Spleen (tissue), 13 donors: ENCODE measurements around the gene PRPS1. TPM values are rescaled to one million over a fixed set of nuclear protein-coding genes. Genes with fewer than 3 reads are reported as not detected.
A peak's percentile ranks its signal among the peaks of the same experiment; 100 is the strongest.

Experiments used
- DNase-seq: peaks from one replicate; pipeline ENCODE4 v3.0.0-alpha.2; 2020
- H3K27ac ChIP-seq, 8 donors: fragments of 200-600 bp; sonication (generic) in 7 of 8; 1 replicate in 4 of 8; 2 replicates in 4 of 8; pipeline versions ENCODE4 v1.5.0 to v1.8.0; 2016 to 2021; ENCODE audit warnings: inconsistent platforms in 4 of 8, mild to moderate bottlenecking in 4 of 8, moderate library complexity in 1 of 8
- H3K27me3 ChIP-seq, 7 donors: fragments of 200-600 bp; sonication (generic) in 6 of 7; replicated peaks in 1 of 7; 1 replicate in 4 of 7; 2 replicates in 3 of 7; pipeline versions ENCODE4 v1.5.0 to v1.8.0; 2016 to 2021; ENCODE audit warnings: inconsistent platforms in 3 of 7, mild to moderate bottlenecking in 1 of 7
- H3K36me3 ChIP-seq, 6 donors: fragments of 200-600 bp; sonication (generic) in 5 of 6; 1 replicate in 4 of 6; 2 replicates in 2 of 6; pipeline versions ENCODE4 v1.5.0 to v1.8.0; 2016 to 2021; ENCODE audit warnings: inconsistent platforms in 2 of 6
- H3K4me1 ChIP-seq, 6 donors: fragments of 200-600 bp; sonication (generic) in 5 of 6; 1 replicate in 3 of 6; 2 replicates in 3 of 6; pipeline versions ENCODE4 v1.5.0 to v1.8.0; 2016 to 2021; ENCODE audit warnings: inconsistent platforms in 3 of 6
- H3K4me3 ChIP-seq, 8 donors: fragments of 200-600 bp; sonication (generic) in 7 of 8; 1 replicate in 4 of 8; 2 replicates in 4 of 8; pipeline versions ENCODE4 v1.5.0 to v1.8.0; 2016 to 2021; ENCODE audit warnings: inconsistent platforms in 4 of 8, mild to moderate bottlenecking in 4 of 8, moderate library complexity in 2 of 8
- H3K9me3 ChIP-seq, 8 donors: fragments of 200-600 bp; sonication (generic) in 7 of 8; 1 replicate in 4 of 8; 2 replicates in 4 of 8; pipeline versions ENCODE4 v1.5.0 to v1.8.0; 2016 to 2021; ENCODE audit warnings: inconsistent platforms in 4 of 8
- POLR2A ChIP-seq, 3 donors: fragments of 450-650 bp; IDR thresholded peaks; one replicate each; pipeline ENCODE4 v1.5.1; 2017; ENCODE audit warnings: antibody characterized with exemption in 3 of 3, mild to moderate bottlenecking in 1 of 3
- POLR2AphosphoS5 ChIP-seq, 3 donors: sonication (generic); formaldehyde crosslinking; IDR thresholded peaks; one replicate each; pipeline ENCODE4 v1.5.1; 2017; ENCODE audit warnings: antibody characterized with exemption in 3 of 3
- WGBS, 5 donors: extraction: QIAGEN DNeasy Blood & Tissue Kit in 3 of 5; methylation state at CpG; one replicate each; pipeline versions ENCODE4 v1.1.5 to v1.1.7; 2013 to 2018; 5-methylcytosine and 5-hydroxymethylcytosine counted together
- intact Hi-C: fragments of 100-400 bp; cut with DNase I; formaldehyde crosslinking; loops from one replicate; pipeline ENCODE4 v1.15.0; 2023; ENCODE audit warnings: low total_unique reads
- long read RNA-seq, 2 donors: transcript quantifications; one replicate each; lab custom pipeline, GENCODE V29; 2026
- polyA plus RNA-seq, 3 donors: library from polyadenylated mRNA; stranded (reverse); fragments of 200-250 nt; gene quantifications; one replicate each; pipeline ENCODE4 v1.2.1, GENCODE V29; 2013
- total RNA-seq, 7 donors: library from RNA; depleted of rRNA in 3 of 7; stranded (reverse); fragments of >200 nt in 3 of 7; fragmentation: NEBNext Ultra II Directional in 4 of 7; extraction: Animal tissue kit (Norgen Biotek cat#: 25700) in 4 of 7; gene quantifications; one replicate each; pipeline versions ENCODE4 v1.1.0 to v1.2.1, GENCODE V29; 2016 to 2021
- TF ChIP-seq, protein P1 (sequence below), 11 experiments: fragments of 200-600 bp in 7 of 11; fragments of 450-650 bp in 4 of 11; sonication (generic) in 4 of 11; IDR thresholded peaks in 8 of 11; conservative IDR thresholded peaks in 3 of 11; 1 replicate in 7 of 11; 2 replicates in 4 of 11; pipeline versions ENCODE4 v1.4.0 to v1.8.0; 2016 to 2021; ENCODE audit warnings: antibody characterized with exemption in 11 of 11, inconsistent platforms in 4 of 11, mild to moderate bottlenecking in 1 of 11
- donor health status: healthy with polysubstance abuse.
- donor health status: DM: no; HTN: no; CAD: no; lungs with moderate emphysema.
- donor health status: DM: no; HTN: no; CAD: no.
- donor health status: Bipolar disorder and iron deficiency.
- donor health status: healthy.
- donor health status: DM: no; HTN: no; CAD: no.
- donor health status: DM: yes; HTN: yes; CAD: no.

PRPS1 gene
- 10 to 100 TPM; 26.6 to 47.6 (median 36.6) TPM for total RNA-seq
- 10 to 100 TPM; 15.0 to 24.9 (median 23.3) TPM for polyA plus RNA-seq
- long read RNA-seq, donor 1, transcript PRPS1-204 (7 exons, 2,152 nt): major isoform, 13 of 14 reads
- long read RNA-seq, donor 1, partial matches to known transcripts: 0 of 14 reads
- long read RNA-seq, donor 1, other reads (novel, unspliced or antisense): 0 of 14 reads
- long read RNA-seq, donor 2, transcript PRPS1-204 (7 exons, 2,152 nt): major isoform, 9 of 11 reads
- long read RNA-seq, donor 2, partial matches to known transcripts: 0 of 11 reads
- long read RNA-seq, donor 2, other reads (novel, unspliced or antisense): 0 of 11 reads

DNA sequence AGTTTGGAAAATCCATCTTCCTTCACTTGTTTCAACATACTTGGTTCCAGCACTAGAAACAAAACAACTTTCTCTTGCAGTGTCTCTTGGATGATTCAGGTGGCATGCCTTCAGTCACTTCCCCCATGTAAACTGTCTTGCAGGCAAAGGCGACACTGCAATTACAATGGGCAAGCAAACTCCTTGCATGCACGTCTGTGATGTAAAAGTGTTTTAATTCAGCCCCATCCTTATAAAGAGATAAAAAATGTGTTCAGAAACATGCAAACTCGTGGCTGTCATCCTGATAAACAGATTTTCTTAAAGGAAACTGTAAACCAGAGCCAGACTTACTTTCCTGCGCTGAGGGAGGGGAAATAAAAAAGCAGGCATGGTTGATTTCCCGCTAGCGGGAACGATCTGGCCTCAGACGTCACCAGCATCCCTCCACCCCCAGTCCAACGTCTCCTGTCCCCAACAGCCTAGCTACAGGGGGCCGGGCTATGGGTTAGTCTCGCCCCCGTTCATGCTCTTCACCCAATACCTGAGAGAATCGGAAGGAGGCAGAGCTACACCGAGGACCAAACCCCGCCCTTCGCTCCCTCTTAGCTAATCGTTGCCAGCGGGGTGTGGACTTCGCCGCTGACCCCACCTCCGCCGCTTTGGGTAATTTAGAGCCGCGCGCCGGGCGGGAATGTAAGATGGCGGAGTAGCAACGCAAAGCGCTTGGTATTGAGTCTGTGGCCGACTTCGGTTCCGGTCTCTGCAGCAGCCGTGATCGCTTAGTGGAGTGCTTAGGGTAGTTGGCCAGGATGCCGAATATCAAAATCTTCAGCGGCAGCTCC, at the start of gene PRPS1:
Gene PRPS1 (plus strand): TSS at position 673 of the 824 bp plus-strand sequence. CDS start 119 bp downstream, at position 792.
- Histone ChIP-seq H3K4me1 (peaks cover 3 to 29% (median 12%) of the 10 kb centered on the region in 6 donors), H3K9me3 (no peaks in the 10 kb centered on the region), H3K36me3 (no peaks in the 10 kb centered on the region), H3K27ac (peak within 1 kb of the TSS; percentile 57 to 89 (median 83)), H3K27me3 (no peaks in the 10 kb centered on the region), H3K4me3 (peak within 1 kb of the TSS; percentile 52 to 84 (median 59))
- TF ChIP-seq, protein P1, sequence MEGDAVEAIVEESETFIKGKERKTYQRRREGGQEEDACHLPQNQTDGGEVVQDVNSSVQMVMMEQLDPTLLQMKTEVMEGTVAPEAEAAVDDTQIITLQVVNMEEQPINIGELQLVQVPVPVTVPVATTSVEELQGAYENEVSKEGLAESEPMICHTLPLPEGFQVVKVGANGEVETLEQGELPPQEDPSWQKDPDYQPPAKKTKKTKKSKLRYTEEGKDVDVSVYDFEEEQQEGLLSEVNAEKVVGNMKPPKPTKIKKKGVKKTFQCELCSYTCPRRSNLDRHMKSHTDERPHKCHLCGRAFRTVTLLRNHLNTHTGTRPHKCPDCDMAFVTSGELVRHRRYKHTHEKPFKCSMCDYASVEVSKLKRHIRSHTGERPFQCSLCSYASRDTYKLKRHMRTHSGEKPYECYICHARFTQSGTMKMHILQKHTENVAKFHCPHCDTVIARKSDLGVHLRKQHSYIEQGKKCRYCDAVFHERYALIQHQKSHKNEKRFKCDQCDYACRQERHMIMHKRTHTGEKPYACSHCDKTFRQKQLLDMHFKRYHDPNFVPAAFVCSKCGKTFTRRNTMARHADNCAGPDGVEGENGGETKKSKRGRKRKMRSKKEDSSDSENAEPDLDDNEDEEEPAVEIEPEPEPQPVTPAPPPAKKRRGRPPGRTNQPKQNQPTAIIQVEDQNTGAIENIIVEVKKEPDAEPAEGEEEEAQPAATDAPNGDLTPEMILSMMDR (IDR thresholded peaks at IDR 0.05 in 8 of 11, conservative IDR thresholded peaks at IDR 0.05 in 3 of 11): peak in 3 of 11 experiments; percentile 18 to 33 (median 18)
- TF ChIP-seq POLR2A (IDR thresholded peaks at IDR 0.05) (peak in 1 of 3 donors; percentile 69), POLR2AphosphoS5 (IDR thresholded peaks at IDR 0.05) (peak; percentile 87 to 90 (median 90))
- WGBS, 5 donors: 0 to 31% (median 1%) methylated on average over 17 to 37 of the region's 37 CpGs
- peak; percentile 96 for DNase-seq
- intact Hi-C loops: no loop called here

DNA sequence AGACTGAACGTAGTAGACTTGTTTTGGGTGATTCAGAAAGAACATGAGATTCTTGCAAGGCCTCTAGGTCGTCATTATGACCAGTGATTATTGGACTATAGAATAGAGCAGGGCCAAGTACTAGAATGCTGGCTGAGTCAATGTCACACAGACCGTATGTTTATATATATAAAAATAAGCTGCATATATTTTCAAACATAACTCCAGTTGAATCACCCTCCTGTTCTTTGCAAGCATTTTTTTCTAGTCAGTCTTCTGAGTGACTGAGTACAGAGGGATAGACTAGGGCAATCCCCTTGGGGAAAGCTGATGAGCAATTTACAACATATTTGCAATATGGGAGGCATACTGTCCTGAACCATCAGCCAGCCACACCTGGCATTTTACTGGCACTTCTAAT, 48.4 kb upstream of the PRPS1 start:
- Histone ChIP-seq H3K9me3 (peaks cover 0 to 16% (median 0%) of the 10 kb centered on the region in 8 donors), H3K27ac (no peak overlapping the region), H3K27me3 (no peaks in the 10 kb centered on the region), H3K4me1 (no peaks in the 10 kb centered on the region), H3K4me3 (no peak overlapping the region), H3K36me3 (no peaks in the 10 kb centered on the region)
- DNase-seq: no peak
- intact Hi-C loops: no loop called here
- TF ChIP-seq, protein P1 (IDR thresholded peaks at IDR 0.05 in 8 of 11, conservative IDR thresholded peaks at IDR 0.05 in 3 of 11): no peak
- TF ChIP-seq POLR2AphosphoS5 (IDR thresholded peaks at IDR 0.05) (no peak), POLR2A (IDR thresholded peaks at IDR 0.05) (no peak)
- 53 to 89% (median 79%) methylated on average over 3 of the region's 3 CpGs for WGBS, 5 donors

DNA sequence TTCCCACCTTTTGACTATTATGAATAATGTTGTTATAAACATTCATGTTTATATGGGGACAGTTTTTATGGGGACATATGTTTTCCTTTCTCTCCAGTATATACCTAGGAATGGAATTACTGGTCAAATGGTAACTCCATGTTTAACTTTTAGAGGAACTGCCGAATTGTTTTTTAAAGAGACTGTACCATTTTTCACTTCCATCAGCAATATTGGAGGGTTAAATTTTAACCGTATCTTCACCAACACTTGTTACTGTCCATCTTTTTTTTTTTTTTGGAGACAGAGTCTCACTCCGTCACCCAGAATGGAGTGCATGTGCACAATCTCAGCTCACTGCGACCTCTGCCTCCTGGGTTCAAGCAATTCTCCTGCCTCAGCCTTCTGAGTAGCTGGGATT, 46.4 kb upstream of the PRPS1 start:
- no peaks in the 10 kb centered on the region for H3K36me3 ChIP-seq
- no peak overlapping the region for H3K4me3 ChIP-seq
- TF ChIP-seq, protein P1 (IDR thresholded peaks at IDR 0.05 in 8 of 11, conservative IDR thresholded peaks at IDR 0.05 in 3 of 11): no peak
- TF ChIP-seq POLR2A (IDR thresholded peaks at IDR 0.05) (no peak), POLR2AphosphoS5 (IDR thresholded peaks at IDR 0.05) (no peak)
- no peak for DNase-seq
- 88 to 96% (median 92%) methylated on average over 4 of the region's 4 CpGs for WGBS, 5 donors
- H3K27me3 ChIP-seq: no peaks in the 10 kb centered on the region
- no peaks in the 10 kb centered on the region for H3K4me1 ChIP-seq
- H3K9me3 ChIP-seq: peaks cover 0 to 16% (median 0%) of the 10 kb centered on the region in 8 donors
- H3K27ac ChIP-seq: no peak overlapping the region
- intact Hi-C loops: no loop called here

DNA sequence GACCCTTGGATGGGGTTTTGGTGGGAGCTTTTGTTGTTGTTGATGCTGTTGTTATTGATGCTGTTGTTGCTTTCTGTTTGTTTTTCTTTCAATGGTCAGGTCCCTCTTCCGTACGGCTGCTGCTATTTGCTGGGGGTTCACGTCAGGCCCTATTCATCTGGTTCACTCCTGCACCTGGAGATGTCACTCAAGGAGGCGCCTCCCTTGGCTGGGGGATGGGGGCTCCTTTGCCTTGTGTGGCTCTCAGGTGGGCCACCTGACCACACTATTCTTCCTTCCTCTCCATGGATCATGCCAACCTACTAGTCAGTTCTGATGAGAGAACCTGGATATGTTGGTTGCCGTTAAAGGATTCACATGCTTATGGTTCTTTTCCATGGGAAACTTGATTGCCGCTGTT, 39.1 kb upstream of the PRPS1 start:
- Histone ChIP-seq H3K4me1 (no peaks in the 10 kb centered on the region), H3K9me3 (peaks cover 0 to 7% (median 0%) of the 10 kb centered on the region in 8 donors), H3K4me3 (no peak overlapping the region), H3K27me3 (no peaks in the 10 kb centered on the region), H3K27ac (no peak overlapping the region), H3K36me3 (no peaks in the 10 kb centered on the region)
- TF ChIP-seq POLR2AphosphoS5 (IDR thresholded peaks at IDR 0.05) (no peak), POLR2A (IDR thresholded peaks at IDR 0.05) (no peak)
- TF ChIP-seq, protein P1 (IDR thresholded peaks at IDR 0.05 in 8 of 11, conservative IDR thresholded peaks at IDR 0.05 in 3 of 11): no peak
- WGBS, 5 donors: 91 to 99% (median 96%) methylated on average over 6 of the region's 6 CpGs
- no peak for DNase-seq
- intact Hi-C loops: no loop called here
